ENCODE results near the gene DPM1.
"Not testable (repeated sequence)": the region's sequence is repeated elsewhere in the genome, so short reads cannot be mapped to it uniquely, and the experiment has no call there.

Gene DPM1

DNA sequence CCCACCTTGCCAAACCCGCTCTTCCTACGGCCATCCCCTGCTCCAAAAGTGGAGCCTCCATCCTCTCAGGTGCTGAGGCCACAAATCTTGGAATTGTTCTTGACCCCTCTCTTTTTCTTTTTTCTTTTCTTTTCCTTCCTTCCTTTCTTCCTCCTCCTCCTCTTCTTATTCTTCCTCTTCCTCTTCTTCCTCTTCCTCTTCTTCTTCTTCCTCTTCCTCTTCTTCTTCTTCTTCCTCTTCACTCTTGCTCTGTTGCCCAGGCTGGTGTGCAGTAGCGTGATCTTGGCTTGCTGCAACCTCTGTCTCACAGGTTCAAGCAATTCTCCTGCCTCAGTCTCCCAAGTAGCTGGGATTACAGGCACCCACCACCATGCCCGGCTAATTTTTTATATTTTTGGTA is 20.2 kb upstream of the DPM1 start:
- DNase-seq: not testable (repeated sequence)

DNA sequence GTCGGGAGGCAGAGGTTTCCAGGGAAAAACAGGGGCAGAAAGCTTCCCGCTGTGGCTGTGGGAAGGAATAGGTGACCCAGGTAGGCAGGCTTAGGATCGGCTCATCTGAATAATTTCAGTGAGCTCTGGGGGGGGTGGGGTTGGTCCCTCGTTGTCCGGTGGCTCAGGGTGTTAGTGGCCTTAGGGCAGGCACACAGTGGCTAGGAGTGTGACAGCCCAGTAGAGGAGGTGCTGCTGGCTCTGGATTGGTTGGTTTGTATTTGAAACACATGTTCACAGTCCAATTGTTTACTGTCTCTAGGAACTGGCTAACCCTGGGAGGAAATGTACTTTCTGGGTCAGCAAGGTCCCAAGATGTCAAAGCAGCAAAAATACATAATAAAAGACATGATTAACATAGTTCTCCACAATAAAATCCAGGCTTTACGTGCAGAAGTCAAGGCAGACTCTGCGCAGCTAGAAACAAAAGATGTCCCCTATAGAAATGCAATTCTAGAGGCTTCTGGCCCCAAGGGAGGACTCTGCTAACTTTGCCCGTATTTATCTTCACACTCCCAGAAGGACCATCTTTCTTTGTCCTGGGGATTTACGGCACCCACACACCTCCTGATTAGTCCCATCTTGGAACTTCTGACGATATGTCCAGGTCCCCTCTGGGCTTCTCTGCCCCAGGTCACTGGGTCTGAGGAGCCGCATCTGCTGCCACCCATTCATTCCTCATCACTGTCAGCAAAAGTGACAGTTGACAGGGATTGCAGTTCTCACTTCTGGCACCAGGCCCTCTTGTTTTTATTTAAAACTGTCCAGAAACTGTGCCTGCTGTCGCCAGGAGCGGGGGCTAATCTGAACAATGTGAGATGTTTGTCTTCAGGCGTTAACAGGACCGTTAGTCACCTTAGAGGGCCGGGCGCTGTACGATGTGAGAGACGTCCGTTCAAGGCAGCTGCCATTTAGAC is 19.0 kb upstream of the DPM1 start:
- DNase-seq: no peak

DNA sequence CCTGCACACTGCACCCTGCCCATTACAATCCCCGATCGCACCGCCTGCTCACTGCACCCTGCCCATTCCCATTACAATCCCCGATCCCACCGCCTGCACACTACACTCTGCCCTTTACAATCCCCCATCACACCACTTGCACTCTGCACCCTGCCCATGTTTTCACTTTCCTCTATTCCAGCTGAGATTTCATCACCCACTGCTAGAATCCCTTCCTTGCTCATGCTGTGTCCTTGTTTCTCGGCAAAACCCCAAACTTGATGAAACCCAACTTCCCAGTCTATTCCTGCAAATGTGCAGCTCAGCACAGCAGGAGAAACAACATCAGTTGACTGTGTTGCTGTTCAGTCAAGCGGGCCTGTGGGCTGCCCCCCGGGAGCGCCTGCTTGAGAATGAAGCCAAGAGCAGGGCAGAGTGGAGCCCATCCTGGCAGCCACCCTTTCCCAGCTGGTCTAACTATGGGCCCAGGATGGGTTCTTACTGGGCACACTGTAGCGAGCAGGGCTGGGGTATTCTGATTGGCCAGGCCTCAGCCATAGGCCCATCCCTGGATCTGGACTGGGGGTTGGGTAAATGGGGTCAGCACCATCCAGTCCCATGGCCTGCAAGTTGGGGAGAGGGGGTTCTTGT is 17.5 kb upstream of the DPM1 start:
- DNase-seq: no peak

DNA sequence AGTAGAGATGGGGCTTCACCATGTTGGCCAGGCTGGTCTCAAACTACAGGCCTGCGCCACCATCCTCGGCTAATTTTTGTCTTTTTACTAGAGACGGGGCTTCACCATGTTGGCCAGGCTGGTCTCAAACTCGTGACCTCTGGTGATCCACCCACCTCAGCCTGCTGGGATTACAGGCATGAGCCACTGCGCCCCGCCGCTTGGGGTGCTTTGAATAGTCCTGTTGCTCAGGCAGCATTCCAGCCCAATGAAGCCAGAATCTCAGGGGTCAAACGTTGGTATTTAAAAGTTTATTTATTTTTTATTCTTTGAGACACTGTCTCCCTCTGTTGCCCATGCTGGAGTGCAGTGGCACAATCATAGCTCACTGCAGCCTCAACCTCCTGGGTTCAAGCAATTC is 11.6 kb upstream of the DPM1 start:
- no peak for DNase-seq

DNA sequence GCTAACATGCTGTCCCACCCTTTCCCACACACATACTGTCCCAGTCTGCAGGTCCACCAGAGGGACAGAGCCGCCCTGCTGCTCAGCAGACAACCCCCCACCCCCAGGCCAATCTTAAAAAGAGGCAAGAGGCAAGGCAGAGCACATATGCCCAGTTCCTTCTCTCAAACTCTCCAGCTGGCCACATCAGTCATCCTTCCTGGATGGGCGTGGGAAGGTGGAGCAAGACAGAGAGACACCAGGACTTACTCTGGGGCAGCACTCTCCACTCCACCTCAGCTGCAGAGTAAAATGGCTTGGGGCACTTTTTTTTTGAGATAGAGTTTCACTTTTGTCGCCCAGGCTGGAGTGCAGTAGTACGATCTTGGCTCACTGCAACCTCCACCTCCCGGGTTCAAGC is 11.1 kb upstream of the DPM1 start:
- no peak for DNase-seq

DNA sequence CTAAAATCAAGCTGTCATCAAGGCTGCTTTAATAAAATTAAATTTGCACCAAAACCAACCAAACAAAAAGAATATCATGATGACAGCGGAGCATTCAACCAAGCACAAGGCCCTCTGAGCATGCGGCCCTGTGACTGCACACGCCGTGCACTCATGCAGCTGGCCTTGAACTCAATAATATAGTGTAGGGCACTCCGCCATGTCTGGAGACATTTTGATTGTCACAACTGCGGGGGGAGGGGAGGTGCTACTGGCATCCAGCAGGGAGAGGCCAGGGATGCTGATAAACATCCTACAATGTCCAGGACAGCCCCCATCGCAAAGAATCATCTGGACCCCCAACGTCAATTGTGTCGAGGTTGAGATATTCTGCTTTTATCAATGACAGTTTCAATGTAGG is 10.0 kb upstream of the DPM1 start:
- no peak for DNase-seq

DNA sequence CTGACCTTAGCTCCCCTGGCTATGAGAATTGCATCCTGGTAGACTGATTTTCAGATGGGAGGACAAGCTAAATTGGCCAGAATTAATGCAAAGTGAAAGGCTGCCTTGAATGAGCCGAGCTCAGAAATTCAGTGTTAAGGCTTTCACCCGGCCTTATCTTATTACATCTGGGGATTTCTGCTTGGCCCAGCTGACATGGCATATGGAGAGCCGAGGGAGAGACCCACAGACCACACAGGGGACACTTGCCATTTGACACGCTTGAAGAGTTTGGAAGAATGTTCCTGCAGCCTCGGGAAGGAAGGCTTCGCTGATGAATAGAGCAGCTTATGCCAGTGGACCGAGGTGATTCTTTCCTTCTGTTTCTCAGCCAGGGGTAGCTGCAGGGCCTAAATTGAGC is 9.3 kb upstream of the DPM1 start:
- DNase-seq: no peak

DNA sequence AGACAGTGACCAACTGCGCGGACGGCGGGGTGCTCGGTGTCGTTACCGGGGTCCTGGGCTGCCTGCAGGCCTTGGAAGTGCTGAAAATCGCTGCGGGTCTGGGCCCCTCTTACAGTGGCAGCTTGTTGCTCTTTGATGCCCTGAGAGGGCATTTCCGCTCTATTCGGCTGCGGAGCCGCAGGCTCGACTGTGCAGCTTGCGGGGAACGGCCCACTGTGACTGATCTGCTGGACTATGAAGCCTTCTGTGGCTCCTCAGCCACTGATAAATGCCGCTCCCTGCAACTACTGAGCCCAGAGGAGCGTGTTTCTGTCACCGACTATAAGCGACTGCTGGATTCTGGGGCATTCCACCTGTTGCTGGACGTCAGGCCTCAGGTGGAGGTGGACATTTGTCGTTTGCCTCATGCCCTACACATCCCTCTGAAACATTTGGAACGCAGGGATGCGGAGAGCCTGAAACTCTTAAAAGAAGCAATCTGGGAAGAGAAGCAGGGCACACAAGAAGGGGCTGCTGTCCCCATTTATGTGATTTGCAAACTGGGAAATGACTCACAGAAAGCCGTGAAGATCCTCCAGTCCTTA is 1.3 kb upstream of the DPM1 start:
- DNase-seq: no peak

DNA sequence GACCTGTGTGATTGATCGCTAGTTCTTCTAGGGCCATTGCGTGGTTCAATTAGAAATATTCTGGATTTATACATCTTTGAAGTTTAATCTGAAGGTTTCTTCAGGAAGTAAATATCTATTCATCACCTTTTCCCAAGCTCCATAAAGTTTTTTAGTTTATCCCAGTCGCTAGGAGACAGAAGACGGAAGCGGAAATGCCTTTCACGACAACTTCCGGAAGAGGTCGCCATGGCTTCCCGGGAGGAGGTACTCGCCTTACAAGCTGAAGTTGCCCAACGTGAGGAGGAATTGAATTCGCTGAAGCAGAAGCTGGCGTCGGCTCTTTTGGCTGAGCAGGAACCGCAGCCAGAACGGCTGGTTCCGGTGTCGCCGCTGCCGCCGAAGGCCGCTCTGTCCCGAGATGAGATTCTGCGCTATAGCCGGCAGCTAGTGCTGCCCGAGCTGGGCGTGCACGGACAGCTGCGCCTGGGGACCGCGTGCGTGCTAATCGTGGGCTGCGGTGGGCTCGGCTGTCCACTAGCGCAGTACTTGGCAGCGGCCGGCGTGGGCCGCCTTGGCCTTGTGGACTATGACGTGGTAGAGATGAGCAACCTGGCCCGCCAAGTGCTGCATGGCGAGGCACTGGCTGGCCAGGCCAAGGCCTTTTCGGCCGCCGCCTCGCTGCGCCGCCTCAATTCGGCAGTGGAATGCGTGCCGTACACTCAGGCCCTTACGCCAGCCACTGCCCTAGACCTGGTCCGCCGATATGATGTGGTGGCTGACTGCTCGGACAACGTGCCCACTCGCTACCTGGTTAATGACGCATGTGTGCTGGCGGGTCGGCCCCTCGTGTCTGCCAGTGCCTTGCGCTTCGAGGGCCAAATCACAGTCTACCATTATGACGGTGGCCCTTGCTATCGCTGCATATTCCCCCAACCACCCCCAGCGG is 547 bp upstream of the DPM1 start, which contains the start of gene MOCS3:
Gene MOCS3 (plus strand): TSS at position 204 of the 928 bp plus-strand sequence. CDS start 25 bp downstream, at position 229.
- no peak for DNase-seq

DNA sequence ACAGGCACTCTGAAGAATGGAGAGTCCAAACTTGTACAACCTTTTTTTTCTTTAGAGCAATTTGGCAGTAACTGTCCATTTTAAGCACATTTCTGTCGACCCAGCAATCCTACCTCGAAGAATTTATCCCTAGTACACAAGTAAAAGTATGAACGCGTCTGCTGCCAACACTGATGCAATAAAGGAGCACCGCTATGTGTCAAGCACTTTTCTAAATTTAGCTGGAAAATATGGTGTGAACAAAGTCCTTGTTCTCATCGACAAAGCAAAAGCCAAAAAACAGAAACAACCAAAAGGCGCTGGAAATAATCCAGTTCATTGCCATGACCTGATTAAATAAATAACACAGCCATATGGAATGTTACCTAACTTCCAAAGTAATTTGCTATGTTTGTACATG is 1.1 kb downstream of the DPM1 start:
- DNase-seq: no peak

DNA sequence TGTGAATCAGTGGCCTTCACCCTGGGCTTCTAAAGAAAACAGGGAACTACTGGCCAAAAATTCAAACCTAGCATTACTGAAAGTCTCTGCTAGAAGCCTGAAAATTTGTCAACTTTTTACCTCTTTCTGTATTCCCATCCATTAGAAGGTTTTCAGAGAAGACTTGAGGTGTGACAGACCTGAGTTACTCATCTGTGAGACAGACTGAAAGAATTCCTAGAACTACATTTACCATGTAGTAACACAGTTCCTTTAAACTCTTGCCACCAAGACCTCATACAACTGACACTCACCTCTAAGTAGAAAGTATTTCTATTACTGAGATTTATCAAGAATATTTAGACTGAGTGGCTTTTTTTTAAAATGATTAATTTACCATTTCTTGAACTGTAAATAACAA is 4.5 kb downstream of the DPM1 start:
- no peak for DNase-seq

DNA sequence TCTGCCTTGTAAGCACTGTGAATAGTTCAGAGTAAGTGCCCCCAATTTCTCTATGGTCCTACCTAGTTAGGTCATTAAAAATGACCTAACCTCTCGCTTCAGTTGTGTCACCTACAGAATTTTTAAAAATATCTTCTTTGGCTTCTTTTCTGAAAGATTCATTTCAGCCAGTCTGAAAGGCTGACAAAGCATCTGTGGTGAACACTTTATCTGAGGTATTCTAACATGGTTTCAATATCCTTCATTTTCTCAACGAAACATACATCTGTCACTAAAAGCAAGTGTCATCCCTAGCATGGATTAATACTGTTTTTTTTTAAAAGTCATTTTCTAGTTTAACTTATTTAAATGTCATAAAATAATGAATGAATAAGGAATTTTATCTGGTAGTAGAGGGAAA is 5.1 kb downstream of the DPM1 start:
- no peak for DNase-seq

DNA sequence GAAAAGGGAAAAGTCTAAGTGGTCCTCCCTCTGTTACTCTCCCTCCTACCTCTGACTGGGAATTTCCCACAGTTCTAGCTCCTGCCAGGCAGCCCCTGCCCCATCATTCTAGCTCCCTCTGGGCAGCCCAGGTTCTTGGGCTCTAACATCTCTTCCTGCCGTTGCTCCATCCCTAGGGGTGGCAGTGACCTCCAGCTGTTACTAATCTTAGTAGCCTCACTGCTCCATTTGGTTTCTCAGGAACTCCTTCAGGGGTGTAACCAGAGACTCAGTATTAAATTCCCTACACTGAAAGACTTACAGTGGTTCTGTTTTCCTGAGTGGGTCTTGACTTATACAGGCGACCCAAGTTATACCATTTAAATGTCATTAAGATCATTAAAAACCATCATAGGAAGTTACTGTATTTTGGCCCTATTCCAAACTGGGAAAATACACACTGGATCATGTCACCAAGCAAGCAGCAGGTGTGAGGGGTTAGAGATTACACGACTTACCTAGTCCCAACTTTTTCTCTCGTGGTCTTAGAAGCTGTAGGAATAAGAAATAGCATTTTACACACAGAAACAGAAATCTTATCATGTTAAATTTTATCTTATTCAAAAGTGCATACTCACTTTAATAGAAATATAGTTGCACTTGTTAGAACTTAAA is 10.1 kb downstream of the DPM1 start:
- no peak for DNase-seq

DNA sequence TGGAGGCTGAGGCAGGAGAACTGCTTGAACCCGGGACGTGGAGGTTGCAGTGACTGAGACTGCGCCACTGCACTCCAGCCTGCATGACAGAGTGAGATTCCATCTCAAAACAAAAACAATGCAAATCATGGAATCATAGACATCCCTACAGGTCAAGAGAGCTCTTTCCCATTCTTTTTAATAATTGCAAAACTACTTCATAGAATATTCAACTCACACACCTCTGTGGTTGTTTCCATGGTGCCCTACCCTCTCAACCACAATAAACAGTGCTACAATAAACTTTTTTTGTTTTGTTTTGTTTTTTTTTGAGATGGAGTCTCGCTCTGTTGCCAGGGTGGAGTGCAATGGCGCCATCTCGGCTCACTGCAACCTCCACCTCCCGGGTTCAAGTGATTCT is 15.3 kb downstream of the DPM1 start:
- DNase-seq: no peak

DNA sequence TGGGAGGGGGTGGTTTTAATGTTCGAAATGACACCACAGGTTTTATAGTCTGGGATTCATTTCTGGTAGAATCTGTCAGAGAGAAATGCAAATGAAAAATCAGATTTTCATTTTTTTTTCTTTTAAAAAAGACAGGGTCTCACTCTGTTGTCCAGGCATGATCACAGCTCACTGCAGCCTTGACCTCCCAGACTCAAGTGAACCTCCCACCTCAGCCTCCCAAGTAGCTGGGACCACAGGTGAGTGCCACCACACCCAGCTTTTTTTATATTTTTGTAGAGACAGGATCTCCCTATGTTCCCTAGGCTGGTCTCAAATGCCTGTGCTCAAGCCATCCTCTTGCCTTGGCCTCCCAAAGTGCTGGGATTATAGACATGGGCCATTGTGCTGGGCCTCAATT is 24.7 kb downstream of the DPM1 start:
- DNase-seq: no peak

DNA sequence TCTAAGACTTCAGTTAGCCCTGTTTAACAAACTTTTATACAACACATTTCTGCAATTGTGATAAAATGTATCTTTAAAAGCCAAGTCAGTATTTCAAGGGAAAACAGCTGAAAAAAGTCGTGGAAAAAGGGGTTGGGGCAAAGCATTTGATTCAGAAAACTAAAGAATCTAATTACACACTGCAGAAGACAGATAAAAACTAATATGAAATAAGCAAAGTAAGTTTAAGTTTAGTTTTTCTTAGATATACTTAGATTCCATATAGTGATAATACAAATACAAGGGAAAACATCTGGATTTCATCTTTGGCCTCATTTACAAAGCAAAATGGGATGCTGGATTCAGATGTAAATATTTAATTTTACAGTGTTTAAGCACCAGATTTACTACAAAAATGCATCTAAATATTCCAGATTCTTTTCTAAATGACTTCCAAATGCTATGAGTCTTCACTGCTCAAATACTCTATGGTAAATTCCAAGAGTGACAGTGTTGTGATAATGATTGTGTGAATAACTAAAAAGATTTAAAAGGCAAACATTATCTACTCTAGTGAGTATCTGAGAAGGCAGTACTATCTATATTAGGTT is 25.5 kb downstream of the DPM1 start:
- DNase-seq: no peak

DNA sequence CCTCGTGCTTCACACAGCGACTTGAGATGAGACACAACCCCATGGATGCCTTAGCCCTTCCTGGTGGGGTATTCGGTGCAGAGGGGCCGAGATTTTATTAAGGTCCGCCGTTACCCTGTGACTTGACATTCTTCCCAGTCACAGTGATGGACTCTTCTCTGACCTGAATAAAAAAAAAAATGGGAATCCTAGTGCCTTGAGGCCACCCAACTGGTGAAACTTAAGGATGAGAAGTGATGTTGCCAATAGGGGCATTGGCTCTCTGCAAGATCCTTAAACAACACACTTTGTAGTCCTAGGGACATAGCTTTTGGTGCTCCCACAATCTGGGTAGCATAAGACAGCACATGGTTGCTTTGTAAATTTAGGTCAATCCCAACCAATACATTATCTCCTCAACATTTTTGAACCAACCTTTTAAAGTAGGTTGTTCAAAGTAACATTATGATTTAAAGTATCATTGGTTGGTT is 26.3 kb downstream of the DPM1 start:
- DNase-seq: no peak

DNA sequence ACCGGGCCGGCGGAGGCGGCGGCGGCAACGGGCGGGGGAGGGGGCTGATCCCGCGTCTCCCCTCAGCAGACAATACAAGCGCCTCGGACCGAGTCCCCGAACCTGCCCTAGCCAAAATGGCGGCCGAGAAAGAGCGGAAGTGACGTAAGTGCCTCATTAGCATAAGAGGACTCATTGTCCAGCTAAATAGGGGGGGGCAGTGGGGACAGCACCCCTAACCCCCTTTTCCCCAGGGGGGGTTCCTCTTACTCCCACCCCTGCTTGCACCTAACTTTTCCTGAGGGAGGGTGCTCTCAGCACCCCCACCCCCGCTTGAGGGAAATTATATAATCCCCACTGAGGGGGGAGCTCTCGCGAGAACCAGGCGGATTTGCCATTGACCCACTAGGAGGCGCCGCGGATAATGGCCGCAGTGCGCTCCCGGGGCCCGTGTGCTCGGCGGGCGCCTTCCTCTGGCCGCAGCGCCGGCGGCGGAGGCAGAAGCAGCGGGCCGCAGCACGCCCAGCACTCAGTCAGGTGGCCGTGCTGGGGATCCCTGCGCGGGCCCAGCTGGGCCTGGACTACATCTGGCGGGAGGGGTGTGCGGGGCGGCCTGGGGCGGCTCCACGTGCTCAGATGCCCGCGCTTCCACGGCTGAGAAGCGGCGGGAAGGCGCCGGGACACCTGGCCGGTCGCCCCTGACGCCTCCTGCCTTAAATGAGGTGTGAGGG is 26.9 kb downstream of the DPM1 start, which contains the start of gene ADNP:
Gene ADNP (minus strand): TSS at position 132 of the 710 bp plus-strand sequence. CDS start 27,441 bp downstream, outside the sequence.
- DNase-seq: no peak

DNA sequence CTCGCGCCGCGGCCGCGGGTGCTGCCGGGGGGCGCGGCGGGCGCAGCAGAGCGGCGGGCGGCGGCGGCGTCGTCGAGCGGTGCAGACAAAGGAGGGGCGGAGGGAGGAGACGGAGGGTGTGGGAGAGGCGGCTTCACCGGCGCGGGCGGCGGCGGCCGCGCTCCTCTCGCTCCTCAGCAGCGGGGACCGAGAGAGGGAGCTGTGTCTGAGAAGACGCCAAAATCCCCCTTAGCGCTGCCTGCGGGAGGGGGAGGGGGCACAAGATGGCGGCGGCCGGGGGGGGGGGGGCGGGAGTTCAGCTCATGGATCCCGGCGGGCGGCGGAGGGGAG is 27.4 kb downstream of the DPM1 start:
- DNase-seq: no peak

DNA sequence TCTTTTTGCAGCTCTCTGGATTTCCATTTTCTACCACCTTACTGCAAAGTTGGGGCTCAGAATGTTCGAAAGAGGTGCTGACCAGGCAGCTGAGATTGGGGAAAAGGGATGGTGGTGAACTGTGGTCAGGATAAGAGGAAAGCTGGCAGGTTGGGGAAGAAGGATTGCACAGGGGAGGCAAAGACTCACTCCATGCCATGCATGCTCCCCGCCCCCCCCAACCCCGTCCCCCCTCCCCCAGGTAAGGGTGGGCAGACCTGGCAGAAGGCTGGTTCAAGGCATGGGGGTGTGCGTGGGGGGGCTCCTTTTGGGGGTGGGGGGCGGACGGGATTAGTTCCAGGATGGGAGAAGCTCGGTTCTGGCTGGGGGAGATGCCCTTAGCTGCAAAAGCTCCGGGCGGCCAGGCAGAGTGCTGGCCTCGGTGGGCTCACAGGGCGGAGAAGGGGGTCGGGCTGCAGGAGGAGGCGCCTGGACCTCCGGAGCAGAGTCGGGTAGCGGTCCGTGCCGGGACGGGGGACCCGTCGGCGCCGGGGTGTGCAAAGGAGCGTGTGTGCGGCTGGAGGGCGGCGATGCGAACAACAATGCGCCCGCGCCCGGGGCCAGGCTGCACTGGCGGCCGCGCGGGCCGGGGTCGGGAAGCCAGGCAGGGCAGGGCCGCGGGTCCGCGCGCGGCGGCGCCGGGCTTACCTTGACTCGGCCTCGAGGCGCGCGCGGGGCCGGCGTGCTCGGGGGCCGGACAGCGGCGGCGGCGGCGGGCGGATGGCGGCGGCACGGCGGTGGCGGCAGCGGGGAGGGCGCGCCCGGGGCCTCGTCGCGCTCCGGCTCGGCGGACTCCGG is 28.0 kb downstream of the DPM1 start:
- DNase-seq: no peak
